ENCODE measurements around the gene PCP4L1.

GRCh38 chr1:161297415-161297814 is 38.9 kb downstream of the PCP4L1 start:
- TF ChIP-seq CTCF (conservative IDR thresholded peaks at IDR 0.05) = no peak
- no peak for TF ChIP-seq ZFX (IDR thresholded peaks at IDR 0.05)

Measured in C4-2B (cell line).